Calu3 (cell line): ENCODE measurements around the gene SLCO2A1. TPM values are rescaled to one million over a fixed set of nuclear protein-coding genes. Genes with fewer than 3 reads are reported as not detected.
"Not testable (repeated sequence)": the region's sequence is repeated elsewhere in the genome, so short reads cannot be mapped to it uniquely, and the experiment has no call there.

ENCODE experiments used
- BruUV-seq: library from RNA; stranded (reverse); fragments of 400-500 nt; replicated peaks from 2 replicates; lab custom pipeline; 2021; lab: Mats Ljungman, UMichigan
- CTCF ChIA-PET: fragments of 300-600 bp; sonication (Branson Sonifier 250); formaldehyde crosslinking; loops from one replicate; lab custom pipeline; 2022; ENCODE audit warnings: antibody characterized with exemption; lab: Charles Lee
- DNase-seq: peaks from one replicate; pipeline ENCODE4 v3.0.0; 2022
- H3K27ac Mint-ChIP-seq: one replicate; pipeline ENCODE4 v1.8.0; 2022; ENCODE audit warnings: mixed read lengths; ENCODE audit not compliant: unreplicated experiment
- H3K27me3 Mint-ChIP-seq: one replicate; pipeline ENCODE4 v1.8.0; 2022; ENCODE audit warnings: mixed read lengths; ENCODE audit not compliant: unreplicated experiment
- H3K36me3 Mint-ChIP-seq: one replicate; pipeline ENCODE4 v1.8.0; 2022; ENCODE audit warnings: mild to moderate bottlenecking, moderate library complexity, mixed read lengths; ENCODE audit not compliant: insufficient read depth, unreplicated experiment
- H3K4me1 Mint-ChIP-seq: one replicate; pipeline ENCODE4 v1.8.0; 2022; ENCODE audit warnings: mild to moderate bottlenecking, low read depth, mixed read lengths; ENCODE audit not compliant: unreplicated experiment
- H3K4me3 Mint-ChIP-seq: one replicate; pipeline ENCODE4 v1.8.0; 2022; ENCODE audit warnings: mild to moderate bottlenecking, low read depth, moderate library complexity, mixed read lengths; ENCODE audit not compliant: unreplicated experiment
- H3K9me3 Mint-ChIP-seq: one replicate; pipeline ENCODE4 v1.8.0; 2022; ENCODE audit warnings: low read depth, mixed read lengths; ENCODE audit not compliant: unreplicated experiment
- intact Hi-C: fragments of 100-400 bp; cut with micrococcal nuclease; formaldehyde crosslinking; loops from one replicate; pipeline ENCODE4 v1.10.0; 2022; ENCODE audit not compliant: unreplicated experiment
- total RNA-seq: library from RNA; stranded (reverse); gene quantifications from 2 replicates; pipeline ENCODE4 v1.2.3, GENCODE V29; 2022
- TF ChIP-seq, protein P1 (sequence below): fragments of 200-600 bp; IDR thresholded peaks from one replicate; pipeline ENCODE4 v1.8.0; 2022; ENCODE audit warnings: antibody characterized with exemption; ENCODE audit not compliant: unreplicated experiment

SLCO2A1 gene
- total RNA-seq, 1 experiment from 2014 or later = not detected

DNA sequence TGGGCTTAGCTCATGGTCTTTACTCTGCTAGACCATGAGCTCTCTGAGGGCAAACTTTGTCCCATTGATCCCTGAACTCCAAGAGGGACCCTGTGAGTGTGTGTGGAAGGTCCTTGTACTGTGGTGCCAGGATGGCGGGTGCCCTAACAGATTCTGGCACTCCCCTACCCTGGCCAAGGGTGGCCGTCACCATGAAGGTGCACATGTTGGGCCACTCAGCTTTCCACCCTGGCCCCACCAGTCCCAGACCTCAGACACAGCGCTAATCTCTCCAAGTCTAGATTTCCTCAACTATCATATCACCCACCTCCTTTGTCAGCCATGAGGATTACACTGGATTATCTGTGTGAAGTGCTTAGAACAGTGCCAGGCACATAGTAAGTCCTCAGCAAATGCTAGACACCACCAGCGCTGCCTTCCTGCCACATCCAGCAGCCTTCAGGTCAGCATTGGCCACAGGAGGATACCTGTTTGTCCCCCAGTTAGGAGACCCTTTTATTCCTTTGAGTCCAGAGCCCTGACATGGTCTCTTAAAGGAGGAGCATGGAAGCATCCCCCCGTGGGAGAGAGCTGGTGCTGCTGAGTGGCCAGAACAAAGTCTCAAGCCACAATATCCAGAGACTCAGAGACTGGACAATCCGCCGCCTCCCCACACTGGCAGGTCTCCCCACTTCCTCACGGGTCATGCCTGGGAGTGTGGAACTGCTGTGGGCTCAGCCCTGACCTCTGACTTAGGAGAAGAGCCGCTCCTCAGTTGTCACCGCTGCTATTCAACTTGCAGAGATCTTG lies 44.5 kb upstream of the SLCO2A1 start:
- H3K27ac Mint-ChIP-seq = no peak overlapping the region
- no peak for DNase-seq
- CTCF ChIA-PET = interaction anchor here (1.6 kb wide), 1 partner anchor 9 kb away, joined by 4 read pairs; no protein-coding TSS in a partner anchor
- no TSS peak for BruUV-seq
- intact Hi-C loops = no loop called here
- no peaks in the 10 kb centered on the region for H3K9me3 Mint-ChIP-seq
- H3K36me3 Mint-ChIP-seq = no peaks in the 10 kb centered on the region
- H3K27me3 Mint-ChIP-seq = peaks cover 53% of the 10 kb centered on the region
- no peaks in the 10 kb centered on the region for H3K4me1 Mint-ChIP-seq
- no peak overlapping the region for H3K4me3 Mint-ChIP-seq
- TF ChIP-seq, protein P1, sequence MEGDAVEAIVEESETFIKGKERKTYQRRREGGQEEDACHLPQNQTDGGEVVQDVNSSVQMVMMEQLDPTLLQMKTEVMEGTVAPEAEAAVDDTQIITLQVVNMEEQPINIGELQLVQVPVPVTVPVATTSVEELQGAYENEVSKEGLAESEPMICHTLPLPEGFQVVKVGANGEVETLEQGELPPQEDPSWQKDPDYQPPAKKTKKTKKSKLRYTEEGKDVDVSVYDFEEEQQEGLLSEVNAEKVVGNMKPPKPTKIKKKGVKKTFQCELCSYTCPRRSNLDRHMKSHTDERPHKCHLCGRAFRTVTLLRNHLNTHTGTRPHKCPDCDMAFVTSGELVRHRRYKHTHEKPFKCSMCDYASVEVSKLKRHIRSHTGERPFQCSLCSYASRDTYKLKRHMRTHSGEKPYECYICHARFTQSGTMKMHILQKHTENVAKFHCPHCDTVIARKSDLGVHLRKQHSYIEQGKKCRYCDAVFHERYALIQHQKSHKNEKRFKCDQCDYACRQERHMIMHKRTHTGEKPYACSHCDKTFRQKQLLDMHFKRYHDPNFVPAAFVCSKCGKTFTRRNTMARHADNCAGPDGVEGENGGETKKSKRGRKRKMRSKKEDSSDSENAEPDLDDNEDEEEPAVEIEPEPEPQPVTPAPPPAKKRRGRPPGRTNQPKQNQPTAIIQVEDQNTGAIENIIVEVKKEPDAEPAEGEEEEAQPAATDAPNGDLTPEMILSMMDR = no peak

DNA sequence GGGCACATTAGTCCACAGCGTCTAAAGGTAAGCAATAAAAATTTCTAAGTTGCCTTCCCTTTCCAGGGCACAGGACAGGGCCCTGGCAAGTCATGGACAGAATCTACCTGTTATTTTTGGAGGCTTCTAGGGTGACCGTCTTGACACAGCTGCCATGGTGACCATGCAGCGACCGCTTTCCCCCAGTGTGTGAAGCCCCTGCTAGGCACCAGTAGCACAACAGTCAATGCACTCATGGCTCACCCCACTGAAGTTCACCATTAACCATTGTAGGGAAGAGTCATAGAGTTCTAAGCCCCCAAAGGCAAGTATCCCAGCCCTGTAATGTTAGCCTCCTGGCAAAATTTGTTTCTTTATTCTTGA lies 43.8 kb upstream of the SLCO2A1 start:
- intact Hi-C loops = no loop called here
- Mint-ChIP-seq H3K36me3 (no peaks in the 10 kb centered on the region), H3K27ac (no peak overlapping the region), H3K4me3 (no peak overlapping the region), H3K9me3 (no peaks in the 10 kb centered on the region), H3K27me3 (peaks cover 60% of the 10 kb centered on the region), H3K4me1 (no peaks in the 10 kb centered on the region)
- no peak for DNase-seq
- BruUV-seq = no TSS peak
- CTCF ChIA-PET = no interaction called here
- TF ChIP-seq, protein P1 = no peak

DNA sequence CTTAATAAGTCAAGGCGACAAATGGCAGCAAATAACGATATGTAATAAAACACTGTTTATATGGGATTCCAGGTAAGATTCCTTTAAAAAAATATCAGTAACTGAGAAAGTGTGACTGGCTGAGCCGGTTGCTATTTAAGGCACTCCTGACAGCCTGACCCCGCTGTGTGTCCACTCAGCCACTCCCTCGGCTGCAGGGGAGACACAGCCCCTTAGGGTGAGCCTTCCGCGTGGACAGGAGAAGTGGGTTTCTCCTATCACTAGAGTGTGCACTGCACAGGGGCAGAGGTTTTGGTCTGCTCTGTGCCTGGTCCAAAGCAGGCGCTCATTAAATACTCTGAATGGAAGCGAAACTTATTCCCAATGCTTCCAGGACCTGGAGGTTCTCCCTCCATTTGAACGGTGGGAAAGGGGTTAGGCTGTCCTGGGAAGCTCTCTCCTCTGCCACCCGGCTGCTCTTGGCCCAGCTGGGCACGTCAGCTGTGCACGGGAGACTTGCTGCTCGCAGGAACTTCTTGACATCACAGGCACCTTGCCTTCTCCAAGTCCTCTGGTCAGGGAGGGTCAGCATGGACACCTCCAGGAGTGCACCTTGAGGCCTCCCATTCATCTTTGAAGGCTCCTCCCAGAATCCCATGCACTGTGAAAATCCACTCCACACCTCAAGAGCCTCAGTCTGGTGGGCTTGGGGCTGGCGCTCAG lies 43.3 kb upstream of the SLCO2A1 start:
- CTCF ChIA-PET = no interaction called here
- Mint-ChIP-seq H3K9me3 (no peaks in the 10 kb centered on the region), H3K27ac (no peak overlapping the region), H3K4me3 (no peak overlapping the region), H3K4me1 (no peaks in the 10 kb centered on the region), H3K27me3 (peaks cover 61% of the 10 kb centered on the region), H3K36me3 (no peaks in the 10 kb centered on the region)
- TF ChIP-seq, protein P1 = no peak
- intact Hi-C loops = no loop called here
- BruUV-seq = no TSS peak
- DNase-seq = no peak

DNA sequence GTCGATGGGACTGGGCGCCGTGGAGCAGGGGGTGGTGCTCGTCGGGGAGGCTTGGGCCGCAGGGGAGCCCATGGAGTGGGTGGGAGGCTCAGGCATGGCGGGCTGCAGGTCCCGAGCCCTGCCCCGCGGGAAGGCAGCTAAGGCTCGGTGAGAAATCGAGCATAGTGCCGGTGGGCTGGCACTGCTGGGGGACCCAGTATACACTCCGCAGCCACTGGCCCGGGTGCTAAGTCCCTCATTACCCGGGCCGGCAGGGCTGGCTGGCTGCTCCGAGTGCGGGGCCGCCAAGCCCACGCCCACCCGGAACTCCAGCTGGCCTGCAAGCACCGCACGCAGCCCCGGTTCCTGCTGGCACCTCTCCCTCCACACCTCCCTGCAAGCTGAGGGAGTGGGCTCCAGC lies 40.6 kb upstream of the SLCO2A1 start:
- H3K9me3 Mint-ChIP-seq, H3K36me3 Mint-ChIP-seq, H3K4me3 Mint-ChIP-seq, BruUV-seq, DNase-seq, CTCF ChIA-PET, H3K4me1 Mint-ChIP-seq, H3K27ac Mint-ChIP-seq, intact Hi-C loops: not testable (repeated sequence)
- H3K27me3 Mint-ChIP-seq = peaks cover 57% of the 10 kb centered on the region
